NOMO-1 (cell line): ENCODE data around the gene IDUA.
"Not testable (repeated sequence)": the region's sequence is repeated elsewhere in the genome, so short reads cannot be mapped to it uniquely, and the experiment has no call there.

ENCODE experiments used
- DNase-seq, 2 experiments: peaks; one replicate each; lab custom pipeline; 2025; ENCODE audit not compliant: unreplicated experiment in 2 of 2; lab: John Stamatoyannopoulos, UW

Gene IDUA

DNA sequence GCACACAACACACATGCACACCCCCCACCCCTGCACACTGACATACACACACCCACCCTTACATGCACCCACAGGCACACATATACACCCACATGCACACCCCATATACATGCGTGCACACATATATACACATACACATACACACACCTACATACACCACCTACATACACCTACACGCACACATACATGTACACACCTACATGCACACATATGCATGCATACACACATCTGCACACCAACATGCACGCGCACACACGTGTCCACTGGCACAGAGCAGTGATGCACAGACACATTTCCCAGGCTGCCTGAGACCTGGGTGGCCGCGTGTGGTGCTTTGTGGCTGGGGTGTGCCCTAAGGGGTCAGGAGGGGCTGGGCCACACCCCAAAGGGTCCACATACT lies 56.3 kb downstream of the IDUA start:
- DNase-seq: no peak

GRCh38 chr4:1043651-1044468 lies 57.0 kb downstream of the IDUA start:
- DNase-seq: peak; percentile 67 to 83

GRCh38 chr4:1044469-1045192 lies 57.8 kb downstream of the IDUA start:
- DNase-seq: no peak

GRCh38 chr4:1045193-1045594 lies 58.4 kb downstream of the IDUA start:
- no peak for DNase-seq

- DNase-seq: no peak
Observed at GRCh38 chr4:1045595-1046201, 58.9 kb downstream of the IDUA start.

DNA sequence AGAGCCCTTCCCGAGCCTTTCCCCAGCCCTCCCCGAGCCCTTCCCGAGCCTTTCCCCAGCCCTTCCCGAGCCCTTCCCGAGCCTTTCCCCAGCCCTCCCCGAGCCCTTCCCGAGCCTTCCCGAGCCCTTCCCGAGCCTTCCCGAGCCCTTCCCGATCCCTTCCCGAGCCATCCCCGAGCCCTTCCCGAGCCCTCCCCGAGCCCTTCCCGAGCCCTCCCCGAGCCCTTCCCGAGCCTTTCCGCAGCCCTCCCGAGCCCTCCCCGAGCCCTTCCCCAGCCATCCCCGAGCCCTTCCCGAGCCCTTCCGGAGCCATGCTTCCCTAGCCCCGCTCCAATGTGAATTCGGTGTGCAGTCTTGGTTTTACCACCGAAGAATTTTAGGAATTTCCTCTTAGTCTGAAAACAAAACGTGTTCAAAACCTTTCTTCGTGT lies 59.8 kb downstream of the IDUA start:
- DNase-seq: not testable (repeated sequence)

DNA sequence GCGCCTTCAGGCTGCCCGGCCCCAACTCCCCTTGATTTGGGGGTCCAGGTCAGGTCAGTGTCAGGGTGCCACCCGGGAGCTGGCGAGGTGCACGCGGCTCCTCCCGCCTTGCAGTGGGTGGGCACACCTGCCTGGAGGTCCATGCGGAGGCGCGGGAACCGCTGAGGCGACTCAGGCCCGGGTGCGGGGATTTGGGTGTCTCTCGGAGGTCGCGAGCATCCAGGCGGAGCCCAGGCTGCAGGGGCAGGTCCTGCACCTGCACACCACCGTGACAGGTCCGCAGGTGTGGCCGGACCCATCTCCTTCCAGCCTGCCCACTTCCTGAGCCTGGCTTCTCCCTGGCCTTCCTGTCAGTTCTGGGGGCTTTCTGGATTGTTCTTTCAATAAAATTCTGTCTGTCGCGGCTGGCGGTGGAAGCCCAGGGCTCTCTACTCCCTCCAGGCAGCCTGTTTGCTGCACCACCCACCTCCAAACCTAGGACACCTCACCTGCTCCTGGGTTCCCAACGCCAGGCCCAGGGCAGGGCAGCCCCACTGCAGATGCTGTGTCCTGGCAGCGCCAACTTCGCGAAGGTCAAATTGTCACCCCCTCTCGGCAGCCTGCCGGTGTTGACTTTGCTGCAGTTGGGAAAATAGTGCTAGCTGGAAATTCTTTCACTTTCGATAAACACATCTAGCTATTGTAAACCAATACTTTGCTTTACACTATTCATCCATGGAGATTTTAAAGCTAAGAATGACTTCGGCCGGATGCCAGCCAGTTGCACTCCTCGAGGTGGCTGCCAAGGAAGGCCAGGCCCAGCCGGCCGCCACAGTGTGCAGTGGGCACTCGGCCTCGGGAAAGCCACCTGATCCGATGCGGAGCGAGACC lies 60.5 kb downstream of the IDUA start:
- DNase-seq: no peak

- DNase-seq: no peak
Observed at GRCh38 chr4:1047976-1048772, 61.3 kb downstream of the IDUA start.

DNA sequence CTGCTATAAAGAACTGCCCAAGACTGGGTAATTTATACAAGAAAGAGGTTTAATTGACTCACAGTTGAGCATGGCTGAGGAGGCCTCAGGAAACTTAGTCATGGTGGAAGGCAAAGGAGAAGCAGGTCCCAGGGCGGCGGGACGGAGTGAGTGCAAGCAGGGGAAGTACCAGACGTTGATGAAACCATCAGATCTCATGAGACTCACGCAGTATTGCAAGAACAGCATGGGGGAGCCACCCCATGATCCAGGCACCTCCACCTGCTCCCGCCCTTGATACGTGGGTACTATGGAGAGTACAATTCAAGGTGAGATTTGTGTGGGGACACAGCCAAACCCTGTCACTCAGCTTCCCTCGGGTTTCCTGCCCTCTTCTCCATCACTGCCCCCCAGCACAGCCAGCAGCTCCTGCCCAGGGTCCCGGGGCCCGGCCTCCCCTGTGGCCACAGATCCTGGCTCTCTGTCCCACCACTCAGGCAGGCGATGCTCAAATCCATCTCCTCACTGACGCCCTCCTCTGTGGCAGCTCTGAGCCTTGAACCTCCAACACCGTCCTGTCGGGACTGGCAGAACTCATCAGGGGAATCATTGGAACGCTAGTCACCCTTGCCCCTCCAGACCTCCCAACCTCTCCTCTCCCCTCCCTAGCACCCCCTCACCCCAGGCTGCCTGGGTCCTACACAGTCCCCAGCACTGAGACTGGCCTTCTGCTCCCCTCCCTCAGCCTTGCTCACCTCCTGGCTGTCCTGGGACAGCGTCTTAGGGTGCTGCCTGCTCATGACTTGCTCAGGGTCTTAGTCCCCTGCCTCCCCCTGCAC lies 62.1 kb downstream of the IDUA start:
- DNase-seq: peak; percentile 54 to 67

DNA sequence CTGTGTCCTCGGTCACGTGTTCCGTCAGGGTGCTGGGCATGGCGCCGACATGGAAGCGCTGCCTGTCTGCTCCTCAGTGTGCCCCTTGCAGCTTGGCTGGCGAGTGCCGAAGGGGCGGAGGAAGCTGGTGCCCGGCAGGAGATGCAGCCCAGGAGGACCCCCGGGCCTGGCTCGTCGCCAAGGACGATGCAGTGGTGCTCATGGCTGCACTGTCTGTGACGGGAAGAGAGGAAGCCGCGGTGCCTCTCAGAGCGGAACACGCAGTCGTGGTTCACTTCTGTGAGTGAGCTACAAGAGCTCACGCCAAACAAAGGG lies 62.7 kb downstream of the IDUA start:
- DNase-seq: no peak

DNA sequence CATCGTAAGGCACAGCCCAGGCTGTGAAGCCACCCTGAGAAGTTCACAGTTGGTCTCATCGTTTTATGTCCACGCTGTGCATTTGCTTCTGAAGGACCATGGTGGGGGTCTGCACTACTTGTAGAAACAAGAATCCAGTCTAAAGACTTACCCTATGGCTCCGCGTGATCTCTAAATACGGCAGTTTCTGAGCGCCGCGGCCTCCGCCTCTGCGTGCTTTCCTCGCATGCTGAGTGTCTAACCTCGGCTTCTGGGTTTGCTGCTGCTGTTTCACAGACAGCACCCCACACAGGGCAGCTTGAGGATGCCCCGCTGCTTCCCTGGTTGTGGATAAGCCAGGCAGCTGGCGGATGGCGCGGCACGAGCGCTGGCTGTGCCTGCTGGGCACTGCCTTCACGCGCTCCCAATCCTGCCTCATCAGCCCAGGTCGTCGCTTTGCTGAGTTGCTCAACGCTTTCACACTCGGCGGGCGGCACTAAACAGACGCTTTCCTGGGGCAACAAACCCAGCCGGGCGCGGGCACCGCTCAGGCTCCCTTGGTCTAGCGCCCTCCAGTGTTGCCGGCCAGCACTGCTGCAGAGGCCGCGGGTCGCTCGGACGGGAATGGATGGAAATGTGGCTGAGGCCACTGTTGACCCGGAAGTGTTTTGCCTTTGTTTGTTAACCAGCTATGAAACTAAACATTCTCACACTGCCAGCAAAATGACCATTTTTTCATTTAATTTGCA lies 63.8 kb downstream of the IDUA start:
- DNase-seq: no peak

DNA sequence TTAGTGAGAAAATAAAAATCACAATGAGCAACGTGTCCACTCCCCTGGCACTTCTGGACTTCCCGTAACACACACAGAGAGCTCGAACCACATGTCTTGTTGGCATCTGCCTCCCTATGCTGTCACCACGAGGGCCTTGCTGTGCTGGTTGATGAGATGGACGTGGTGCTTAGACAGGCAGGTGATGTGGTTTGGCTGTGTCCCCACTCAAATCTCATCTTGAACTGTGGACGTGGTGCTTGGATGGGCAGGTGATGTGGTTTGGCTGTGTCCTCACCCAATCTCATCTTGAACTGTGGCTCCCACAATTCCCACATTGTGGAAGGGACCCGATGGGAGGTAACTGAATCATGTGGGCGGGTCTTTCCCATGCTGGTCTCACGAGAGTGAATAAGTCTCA lies 64.6 kb downstream of the IDUA start:
- DNase-seq: no peak

GRCh38 chr4:1052231-1052671 lies 65.4 kb downstream of the IDUA start:
- no peak for DNase-seq

- no peak for DNase-seq
Observed at GRCh38 chr4:1053080-1053661, 66.3 kb downstream of the IDUA start.

- DNase-seq: not testable (repeated sequence)
Observed at GRCh38 chr4:1053891-1054290, 67.0 kb downstream of the IDUA start.
